Measurements from ENCODE around the gene HMCN1.
"Not testable (repeated sequence)": the region's sequence is repeated elsewhere in the genome, so short reads cannot be mapped to it uniquely, and the experiment has no call there.

HMCN1 gene

DNA sequence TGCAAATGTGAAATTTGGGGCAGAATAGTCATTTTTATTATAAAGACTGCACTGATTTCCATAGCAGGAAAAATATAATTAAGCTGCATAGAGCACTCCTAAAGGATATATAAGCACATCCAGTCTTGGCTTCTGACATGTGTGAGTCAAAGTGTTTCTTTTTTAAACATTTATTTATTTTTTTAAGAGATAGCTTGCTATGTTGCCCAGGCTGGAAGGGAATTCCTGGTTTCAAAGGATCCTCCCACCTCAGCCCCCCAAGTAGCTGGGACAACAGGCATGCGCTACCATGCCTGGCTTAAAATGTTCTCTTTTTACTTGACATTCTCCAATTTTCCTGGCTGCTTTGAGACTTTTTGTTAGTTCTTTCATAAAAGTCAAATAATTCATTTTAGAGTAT, 126.1 kb downstream of the HMCN1 start:
- no peak for DNase-seq

DNA sequence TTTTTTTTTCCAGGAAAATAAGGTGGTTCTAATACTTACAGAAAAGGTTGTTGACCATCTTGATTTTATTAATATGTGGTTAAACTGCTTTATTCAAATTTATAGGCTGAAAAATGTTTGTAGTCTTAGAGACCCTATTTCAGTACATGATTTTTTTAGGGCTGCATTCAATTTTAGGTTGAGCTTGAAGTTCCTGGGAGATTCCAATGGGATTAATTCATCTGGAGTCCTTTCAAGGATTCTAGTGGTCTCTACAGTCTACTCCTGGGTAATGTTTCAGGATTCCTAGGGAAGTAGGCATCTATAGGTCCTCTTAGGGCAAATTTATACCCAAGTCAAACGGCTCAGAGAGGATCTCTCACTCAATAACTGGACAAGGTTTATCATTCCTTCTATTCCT, 126.7 kb downstream of the HMCN1 start:
- no peak for DNase-seq

DNA sequence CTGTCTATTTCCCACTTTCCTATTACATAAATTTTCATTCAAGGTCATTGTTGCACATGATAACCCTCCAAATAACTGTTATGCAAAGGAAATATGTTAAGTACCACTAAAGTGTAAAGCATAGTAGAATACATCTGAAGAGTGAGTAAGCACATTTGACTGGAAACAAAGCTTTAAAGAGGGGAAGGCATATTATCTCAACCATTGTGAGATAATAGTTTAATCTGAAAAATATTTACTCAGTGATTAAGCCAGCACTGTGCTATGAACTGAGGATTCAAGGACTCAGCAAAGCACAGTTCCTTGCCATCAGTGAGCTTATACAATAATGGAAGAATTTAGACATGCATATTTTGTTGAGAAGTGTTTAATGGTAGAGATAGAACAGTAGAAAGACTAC, 127.4 kb downstream of the HMCN1 start:
- no peak for DNase-seq

DNA sequence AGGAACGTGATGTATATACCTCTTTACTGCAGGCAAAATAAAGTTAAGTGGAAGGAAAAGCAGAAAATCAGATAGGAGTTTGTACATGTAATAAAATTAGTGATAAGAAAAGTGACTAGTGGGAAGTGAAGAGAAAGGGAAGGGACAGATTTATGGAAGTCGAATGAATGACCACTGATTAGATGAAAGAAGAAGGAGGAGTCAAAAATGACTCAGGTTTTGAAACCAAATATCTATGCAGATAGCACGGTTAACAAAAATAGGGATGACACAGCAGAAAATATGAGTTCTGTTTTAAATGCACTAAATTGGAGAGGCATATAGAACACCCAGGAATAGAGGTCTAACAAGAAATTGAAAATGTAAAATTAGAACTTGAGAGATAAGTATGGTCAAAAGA, 128.0 kb downstream of the HMCN1 start:
- DNase-seq, result no peak

DNA sequence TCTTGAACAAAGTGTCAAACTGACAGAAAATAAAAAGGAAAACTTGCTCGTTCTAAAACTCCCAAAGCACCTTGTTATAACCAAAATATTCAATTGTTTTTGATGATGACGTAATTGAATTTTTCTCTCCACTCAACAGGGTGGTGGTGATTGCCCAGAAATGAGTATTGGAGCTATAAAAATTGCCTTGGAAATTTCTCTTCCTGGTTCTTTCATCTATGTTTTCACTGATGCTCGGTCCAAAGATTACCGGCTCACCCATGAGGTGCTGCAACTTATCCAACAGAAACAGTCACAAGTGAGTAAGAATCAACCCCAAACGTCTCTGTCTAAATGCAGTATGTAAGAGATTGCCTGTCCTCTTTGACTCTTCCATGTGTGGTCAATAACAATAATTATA, 130.1 kb downstream of the HMCN1 start:
- no peak for DNase-seq

DNA sequence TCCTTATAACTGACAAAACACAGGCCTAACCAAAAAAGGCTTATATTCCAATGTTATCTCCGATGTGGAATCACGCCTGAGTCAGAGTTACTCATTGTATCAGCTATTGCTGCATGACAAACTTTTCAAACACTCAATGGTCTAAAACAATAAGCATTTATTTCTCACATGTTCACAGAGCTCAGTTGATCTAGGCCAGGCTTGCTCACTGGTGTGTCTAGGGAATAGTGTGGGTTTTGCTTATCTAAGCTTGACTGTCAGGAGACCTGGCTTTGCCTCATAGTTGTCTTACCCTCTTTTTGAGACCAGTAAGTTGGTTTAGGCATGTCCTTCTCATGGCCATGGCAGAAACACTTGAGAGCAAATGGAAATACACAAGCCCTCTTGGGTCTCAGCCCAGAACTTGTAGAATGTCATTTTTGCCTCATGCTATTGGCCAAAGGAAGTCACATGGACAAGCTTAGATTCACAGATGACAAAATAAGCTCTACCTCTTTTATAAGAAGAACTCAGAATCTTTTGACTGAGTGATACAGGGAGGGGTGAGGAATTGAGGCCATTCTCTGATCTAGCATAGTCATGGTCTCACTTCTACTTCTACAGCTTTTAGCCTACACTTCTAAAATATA, 130.8 kb downstream of the HMCN1 start:
- DNase-seq, result no peak

DNA sequence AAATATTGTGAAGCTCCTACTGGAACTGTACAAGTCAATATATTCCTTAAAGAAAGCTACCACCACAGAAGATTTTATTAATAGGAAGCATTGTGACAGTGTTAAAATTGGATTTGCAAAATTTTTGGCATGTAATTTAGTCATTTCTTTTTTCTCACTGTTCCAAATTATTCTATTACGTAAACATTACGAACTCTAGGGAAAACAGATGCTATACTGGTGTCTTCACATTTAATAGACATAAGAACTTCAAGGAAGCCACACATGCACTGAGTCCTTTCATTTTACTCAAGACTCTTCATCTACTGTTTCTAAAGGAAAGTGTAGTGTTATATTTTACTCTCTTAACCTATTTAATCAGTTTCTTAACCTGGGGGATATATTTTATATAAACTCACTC, 135.4 kb downstream of the HMCN1 start:
- DNase-seq, result no peak

DNA sequence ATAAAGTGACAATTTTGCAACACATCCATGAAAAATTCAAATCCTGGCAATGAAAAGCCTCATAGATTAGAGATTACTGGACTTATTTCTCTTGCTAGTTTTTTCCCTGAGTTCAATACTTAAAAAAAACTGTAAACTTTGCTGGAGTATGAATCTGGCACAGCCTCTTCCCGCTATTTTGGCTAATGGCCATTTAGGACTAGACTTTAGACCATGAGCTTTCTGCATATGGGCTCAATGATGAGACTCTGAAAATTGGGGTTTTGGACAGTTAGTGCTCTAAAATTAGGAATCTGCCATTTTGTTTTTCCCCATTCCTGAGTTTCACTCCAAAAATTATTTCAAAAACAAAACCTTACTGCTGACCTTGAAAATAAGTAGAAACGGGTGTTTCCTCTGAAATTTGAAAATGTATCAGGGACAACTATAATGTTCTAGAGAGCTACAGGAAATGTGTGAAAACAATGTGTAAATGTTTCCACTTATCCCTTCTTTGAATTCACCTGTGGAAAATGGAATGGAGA, 137.5 kb downstream of the HMCN1 start:
- DNase-seq, result no peak

DNA sequence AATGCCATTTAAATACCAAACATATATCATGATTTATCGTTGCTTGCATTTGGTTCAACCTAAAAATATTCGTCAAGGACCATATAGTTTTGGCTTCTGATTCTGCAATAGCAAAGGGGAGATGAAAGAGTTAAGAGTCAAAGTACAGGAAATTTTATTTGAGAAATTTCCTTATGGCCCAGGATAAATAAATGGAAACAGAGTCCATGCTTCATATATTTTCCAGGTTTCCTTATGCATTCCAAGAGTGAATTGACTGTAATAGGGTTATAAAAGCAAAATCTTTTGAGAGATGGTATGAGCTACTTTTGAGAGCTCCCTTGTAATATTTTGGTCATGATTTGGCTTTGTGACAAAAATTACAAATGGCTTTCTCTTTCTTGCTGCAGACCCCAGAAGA, 140.1 kb downstream of the HMCN1 start:
- no peak for DNase-seq

DNA sequence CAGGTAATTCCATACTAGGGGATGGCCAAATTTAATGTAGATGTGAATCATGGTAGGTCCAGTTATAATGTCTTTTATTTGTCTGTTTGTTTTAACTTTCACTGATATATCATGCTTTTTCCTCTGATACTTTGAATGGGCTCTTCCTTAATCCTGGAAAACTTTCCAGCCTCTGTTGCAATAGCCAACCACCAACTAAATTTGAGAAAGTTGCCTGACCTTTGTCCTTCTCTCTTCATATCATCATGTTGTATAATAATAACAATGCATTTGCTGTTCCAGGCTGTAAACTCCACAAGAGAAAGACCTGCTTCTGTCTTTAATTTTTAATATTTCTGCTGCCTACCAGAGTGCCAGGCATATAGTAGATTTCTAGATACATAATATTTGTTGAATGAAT, 146.1 kb downstream of the HMCN1 start:
- no peak for DNase-seq

DNA sequence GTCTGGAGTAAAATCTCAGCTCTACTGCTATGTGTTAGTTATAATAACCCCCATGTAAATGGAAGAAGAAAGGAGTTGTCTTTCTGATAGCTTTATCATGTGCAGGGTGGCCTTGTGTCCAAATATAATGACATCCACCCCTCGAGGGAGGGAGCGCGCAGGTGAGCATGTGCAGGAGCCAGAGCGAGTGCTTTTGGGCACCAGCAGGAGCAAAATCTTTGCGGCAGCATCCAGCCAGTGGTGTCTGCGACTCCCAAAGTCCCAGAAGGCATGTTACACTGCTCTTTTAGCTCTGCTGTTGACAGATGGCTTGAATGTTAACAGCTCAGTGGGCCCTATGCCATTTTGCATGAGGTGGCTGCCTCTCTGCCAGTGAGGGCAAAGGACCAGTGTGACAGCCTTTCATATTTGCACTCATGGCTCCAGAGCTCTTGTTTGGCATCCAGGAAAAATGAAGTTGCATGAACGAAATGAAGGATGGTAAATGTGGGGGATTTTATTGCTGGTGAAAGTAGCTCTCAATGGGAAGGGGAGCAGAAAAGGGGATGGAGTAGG, 146.7 kb downstream of the HMCN1 start:
- no peak for DNase-seq

DNA sequence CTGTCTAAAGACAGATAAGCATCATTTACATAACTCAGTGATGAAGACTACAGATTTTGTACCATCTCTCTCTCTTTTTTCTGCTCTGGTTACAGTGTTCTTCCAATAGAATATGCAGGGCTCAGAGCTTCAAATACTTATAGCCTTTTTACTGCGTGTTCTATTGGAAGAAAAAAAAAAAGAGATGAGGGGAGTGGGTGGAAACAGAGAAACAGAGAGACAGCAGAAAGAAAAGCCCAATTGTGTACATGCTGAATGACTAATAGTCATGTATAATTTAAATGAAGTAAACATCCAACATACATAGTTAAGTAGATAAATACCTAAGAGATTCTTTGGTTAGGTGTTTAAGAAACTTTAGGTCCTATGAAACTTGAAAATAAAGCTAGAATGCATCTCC, 151.9 kb downstream of the HMCN1 start:
- DNase-seq, result no peak

DNA sequence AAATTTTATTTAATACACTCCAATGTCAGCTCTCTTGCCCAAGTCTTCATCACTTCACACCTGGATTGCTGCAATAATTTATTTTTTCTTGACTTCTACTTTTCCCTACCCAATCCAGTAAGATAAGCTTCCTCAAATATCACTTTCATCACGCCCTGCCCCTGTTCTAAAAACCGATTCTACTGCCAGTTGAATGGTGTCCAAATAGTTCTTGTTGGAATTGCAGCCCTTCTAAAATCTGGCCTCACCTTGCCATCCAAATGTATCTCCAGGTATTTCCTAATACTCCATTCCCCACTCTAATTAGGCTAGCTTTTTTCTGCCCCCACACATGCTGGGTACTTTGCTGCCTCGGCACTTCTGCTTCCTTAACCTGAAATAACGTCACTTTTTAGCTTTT, 152.5 kb downstream of the HMCN1 start:
- DNase-seq, result no peak

DNA sequence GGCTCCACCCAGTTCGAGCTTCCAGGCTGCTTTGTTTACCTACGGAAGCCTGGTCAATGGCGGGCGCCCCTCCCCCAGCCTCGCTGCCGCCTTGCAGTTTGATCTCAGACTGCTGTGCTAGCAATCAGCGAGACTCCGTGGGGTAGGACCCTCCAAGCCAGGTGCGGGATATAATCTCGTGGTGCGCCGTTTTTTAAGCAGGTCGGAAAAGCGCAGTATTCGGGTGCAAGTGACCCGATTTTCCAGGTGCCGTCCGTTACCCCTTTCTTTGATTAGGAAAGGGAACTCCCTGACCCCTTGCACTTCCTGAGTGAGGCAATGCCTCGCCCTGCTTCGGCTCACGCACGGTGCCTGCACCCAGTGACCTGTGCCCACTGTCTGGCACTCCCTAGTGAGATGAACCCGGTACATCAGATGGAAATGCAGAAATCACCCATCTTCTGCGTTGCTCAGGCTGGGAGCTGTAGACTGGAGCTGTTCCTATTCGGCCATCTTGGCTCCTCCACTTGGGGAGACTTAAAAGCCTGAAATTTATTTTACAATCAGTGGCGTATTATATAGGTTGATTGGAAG, 158.7 kb downstream of the HMCN1 start:
- not testable (repeated sequence) for DNase-seq

DNA sequence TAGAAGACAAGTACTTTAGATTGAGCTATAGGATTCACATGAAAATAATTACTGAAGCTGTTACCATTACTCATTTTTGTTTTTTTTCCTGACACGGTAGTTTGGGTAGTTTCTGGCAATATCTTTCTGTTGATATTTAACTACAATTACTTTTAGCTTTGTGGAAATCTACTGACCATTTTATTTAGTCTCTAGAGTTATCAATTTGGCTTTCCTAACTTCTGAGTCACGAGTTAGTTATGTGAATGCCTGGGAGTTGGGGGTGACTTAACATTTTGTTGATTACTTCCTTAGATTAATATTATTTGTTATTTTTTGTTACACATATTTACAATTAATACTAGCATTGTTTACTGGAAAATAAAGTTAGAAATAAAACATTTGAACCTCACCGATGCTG, 160.6 kb downstream of the HMCN1 start:
- no peak for DNase-seq

DNA sequence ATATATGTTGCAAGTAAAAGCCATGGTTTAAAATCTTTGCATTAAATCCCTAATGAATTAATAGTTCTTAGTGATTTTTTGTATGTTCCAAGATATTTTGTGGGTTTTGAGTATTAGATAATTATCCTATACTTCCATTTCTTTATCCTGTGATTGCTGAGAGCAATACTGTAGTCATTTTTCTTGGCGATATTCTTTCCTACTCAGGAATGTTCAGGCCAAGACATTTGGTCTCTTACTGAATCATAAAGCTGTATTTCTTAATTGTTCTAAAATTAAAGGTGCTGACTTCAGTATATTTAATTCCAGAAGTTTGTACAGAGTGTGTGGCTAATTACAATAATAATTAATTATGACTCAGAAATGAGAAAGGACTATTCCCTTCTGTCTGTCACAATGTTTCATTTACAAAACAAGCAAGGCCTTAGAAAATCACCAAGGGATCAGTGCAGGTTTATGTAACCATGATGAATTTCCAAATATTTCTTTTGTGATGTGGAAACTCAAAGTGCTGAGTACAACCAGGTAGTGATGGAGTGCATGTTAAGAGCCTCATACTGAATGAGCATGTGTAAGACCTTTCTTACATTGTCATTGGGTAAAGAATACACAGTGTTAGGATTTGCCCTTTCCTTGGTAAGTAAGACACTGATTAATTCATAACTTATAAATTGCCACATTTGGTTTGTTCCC, 161.2 kb downstream of the HMCN1 start:
- DNase-seq, result no peak

DNA sequence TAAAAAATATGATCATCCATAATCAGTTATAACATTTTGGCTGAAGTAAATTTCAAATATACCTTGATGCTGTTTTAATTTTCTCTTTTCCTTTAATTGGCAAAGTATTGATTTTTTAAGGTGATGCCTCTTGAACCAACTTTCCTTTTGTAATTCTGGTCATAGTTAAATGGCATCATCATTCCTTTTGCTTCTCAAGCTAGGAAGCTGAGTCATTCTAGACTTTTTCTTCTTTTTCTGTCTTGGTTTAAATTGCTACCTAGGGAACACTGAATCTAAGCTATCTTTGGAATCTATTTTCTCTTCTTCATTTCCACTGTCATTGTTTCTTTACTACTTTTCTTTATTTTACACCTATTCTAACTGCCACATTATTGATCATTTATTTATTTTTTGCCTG, 162.7 kb downstream of the HMCN1 start:
- DNase-seq, result no peak

DNA sequence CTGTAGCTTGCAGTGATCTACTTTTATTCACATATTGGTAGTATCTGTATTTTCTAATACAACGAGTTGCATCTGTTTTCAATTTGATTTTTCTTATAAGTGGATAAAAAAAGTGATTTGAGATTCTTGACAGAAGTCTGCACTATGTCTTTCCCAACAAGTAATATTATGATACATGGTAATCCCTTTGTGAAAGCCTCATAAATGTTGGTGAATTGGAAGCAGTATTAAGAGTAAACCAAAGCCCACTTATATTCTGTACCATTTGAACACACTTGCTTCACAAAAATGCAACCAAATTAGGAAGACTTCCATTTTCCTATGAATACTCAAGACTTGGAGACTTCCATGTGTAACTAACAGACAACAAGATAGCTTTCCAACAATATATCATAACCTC, 172.0 kb downstream of the HMCN1 start:
- DNase-seq, result no peak

DNA sequence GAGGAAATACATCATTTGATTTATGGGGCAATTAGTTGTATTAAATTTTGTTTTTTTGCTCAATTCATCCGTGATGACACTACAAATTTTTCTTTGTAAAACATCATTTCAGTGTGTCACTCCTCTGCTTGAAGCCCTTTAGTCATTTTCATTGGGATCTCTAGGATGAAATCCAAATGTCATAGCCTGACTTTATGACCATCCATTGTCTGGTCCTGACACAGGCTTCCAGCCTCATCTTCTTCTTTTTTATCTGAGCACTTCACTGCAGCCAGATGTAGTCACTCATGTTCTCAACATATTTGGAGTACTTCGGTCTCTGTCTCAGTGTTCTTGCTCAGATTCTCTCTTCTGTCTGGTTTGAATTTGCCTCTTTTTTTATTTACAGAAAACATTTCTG, 173.1 kb downstream of the HMCN1 start:
- no peak for DNase-seq

DNA sequence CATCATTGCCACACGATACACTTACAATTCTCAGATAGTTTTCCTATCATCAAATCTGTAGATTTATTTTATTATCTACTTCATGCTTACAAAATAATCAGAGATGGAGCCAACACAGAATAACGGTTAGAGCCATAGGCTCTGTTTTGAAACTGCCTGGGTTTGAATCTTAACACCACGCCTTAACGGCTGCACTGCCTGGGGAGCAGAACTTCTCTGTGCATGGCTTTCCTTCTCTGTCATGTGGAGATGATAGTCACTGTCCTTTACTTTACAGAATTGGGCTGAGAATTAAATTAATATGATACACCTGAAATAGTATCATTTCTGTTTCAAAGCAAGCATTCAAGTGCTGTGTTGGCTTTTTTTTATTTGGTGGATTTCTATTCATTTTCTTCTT, 177.8 kb downstream of the HMCN1 start:
- DNase-seq, result no peak

DNA sequence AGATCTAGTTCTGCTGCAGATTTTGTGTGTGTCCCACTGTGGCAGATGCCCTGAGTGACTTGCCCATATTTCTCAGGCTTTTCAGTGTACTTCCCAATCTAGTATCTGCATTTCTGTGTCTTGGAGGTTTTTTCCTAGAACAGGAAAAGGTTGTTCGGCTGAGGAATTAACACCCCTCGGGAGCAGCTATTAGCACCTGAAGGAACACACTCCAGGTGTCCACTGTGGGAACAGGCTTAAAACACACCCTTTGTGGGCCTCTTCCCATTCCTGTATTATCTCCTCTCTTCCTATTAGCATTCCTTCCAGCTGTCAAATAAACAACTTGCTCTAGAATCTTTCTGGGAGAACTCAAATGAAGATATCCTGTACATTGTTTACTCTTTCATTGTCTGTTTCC, 178.3 kb downstream of the HMCN1 start:
- no peak for DNase-seq

DNA sequence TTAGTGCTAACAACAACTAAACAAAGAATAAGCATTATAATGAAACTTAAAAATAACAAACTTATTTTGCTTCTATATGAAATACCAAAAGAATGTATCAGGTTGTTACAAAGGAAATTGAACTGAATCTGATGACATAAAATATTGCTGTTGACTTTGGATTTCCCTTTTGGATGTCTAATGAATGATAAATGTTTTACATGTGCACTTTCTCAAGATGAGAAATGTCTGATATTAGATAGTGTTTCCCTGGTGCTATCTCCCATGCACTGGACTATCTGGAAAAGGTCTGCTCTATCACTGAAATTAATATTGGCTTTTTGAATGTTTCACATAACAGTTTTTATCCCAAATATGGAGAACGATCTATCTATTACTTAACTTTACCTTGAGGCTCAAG, 179.9 kb downstream of the HMCN1 start:
- DNase-seq, result no peak

DNA sequence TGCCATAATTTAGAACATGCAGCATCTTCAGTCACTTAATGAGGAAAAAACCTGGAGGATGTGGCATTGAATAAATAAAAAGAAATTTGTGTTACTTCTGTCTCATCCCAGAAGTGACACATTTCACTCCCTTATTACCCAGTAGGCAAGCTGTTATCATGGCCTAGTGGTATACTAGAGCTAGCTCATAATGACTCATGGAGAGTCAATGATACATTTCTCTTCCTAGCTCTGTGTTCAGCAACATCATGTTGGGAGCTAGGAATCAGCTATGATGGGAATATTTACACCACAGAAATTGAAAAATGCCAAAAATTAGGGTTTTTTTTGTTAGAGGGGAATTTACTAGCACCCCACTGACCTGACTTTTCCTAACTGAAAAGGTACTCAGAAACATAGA, 182.7 kb downstream of the HMCN1 start:
- DNase-seq, result no peak

DNA sequence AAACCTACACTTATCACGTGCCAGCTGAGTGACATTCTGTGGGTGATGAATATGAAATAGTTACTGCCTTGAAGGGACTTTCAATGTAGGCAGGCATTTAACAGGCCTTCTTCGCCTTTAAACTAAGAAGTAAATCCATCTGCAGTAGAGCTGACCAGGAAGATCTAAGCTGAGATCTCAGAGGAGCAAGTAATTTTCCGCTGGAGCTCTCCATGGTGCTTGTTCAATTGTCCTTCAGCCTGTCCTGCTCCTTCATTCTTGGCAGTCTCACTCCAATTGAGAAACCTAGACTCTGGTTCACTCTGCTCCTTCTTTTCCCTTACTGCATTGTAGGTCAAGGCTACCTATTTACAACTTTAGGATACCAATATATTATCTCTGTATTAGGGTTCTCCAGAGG, 183.5 kb downstream of the HMCN1 start:
- DNase-seq, result no peak
